MM.1S (cell line): ENCODE measurements around the gene FGGY.

Experiments
- DNase-seq: peaks from one replicate; pipeline ENCODE4 v3.0.0-alpha.2; 2015
- H2AFZ ChIP-seq: fragments of 300-600 bp; sonication (generic); 2 replicates; pipeline ENCODE4 v1.6.0; 2016; ENCODE audit warnings: antibody characterized with exemption, low read length
- H3F3A ChIP-seq: fragments of 300-600 bp; sonication (generic); 2 replicates; pipeline ENCODE4 v1.6.1; 2016; ENCODE audit warnings: mild to moderate bottlenecking, antibody characterized with exemption, low read length, moderate library complexity, mixed read lengths; ENCODE audit not compliant: insufficient read depth
- H3K27ac ChIP-seq: fragments of 300-600 bp; sonication (generic); 2 replicates; pipeline ENCODE4 v1.5.1; 2016; ENCODE audit warnings: mild to moderate bottlenecking, low read length
- H3K27me3 ChIP-seq: fragments of 300-600 bp; sonication (generic); replicated peaks from 2 replicates; pipeline ENCODE4 v1.6.0; 2016; ENCODE audit warnings: low read length; ENCODE audit not compliant: insufficient read depth
- H3K36me3 ChIP-seq: fragments of 300-600 bp; sonication (generic); replicated peaks from 2 replicates; pipeline ENCODE4 v1.6.1; 2016; ENCODE audit warnings: mild to moderate bottlenecking, low read length, mixed read lengths; ENCODE audit not compliant: insufficient read depth
- H3K4me1 ChIP-seq: fragments of 300-600 bp; sonication (generic); 2 replicates; pipeline ENCODE4 v1.6.1; 2016; ENCODE audit warnings: low read length, mixed read lengths
- H3K4me2 ChIP-seq: fragments of 300-600 bp; sonication (generic); 2 replicates; pipeline ENCODE4 v1.6.0; 2016; ENCODE audit warnings: low read depth, low read length
- H3K4me3 ChIP-seq: fragments of 300-600 bp; sonication (generic); 2 replicates; pipeline ENCODE4 v1.5.1; 2016; ENCODE audit warnings: low read length, mixed read lengths
- H3K79me2 ChIP-seq: fragments of 300-600 bp; sonication (generic); 2 replicates; pipeline ENCODE4 v1.6.1; 2016; ENCODE audit warnings: mixed run types, low read length, mixed read lengths
- H3K9ac ChIP-seq: fragments of 300-600 bp; sonication (generic); 2 replicates; pipeline ENCODE4 v1.6.1; 2016; ENCODE audit warnings: low read length, mixed read lengths
- H3K9me2 ChIP-seq: fragments of 300-600 bp; sonication (generic); replicated peaks from 2 replicates; pipeline ENCODE4 v1.6.1; 2016; ENCODE audit warnings: mild to moderate bottlenecking, low read length, mixed read lengths; ENCODE audit not compliant: insufficient read depth
- H3K9me3 ChIP-seq: fragments of 300-600 bp; sonication (generic); replicated peaks from 2 replicates; pipeline ENCODE4 v1.6.1; 2016; ENCODE audit warnings: mild to moderate bottlenecking, low read length, mixed read lengths; ENCODE audit not compliant: insufficient read depth
- H4K20me1 ChIP-seq: fragments of 300-600 bp; sonication (generic); 2 replicates; pipeline ENCODE4 v1.6.1; 2016; ENCODE audit warnings: mild to moderate bottlenecking, low read length, moderate library complexity, mixed read lengths; ENCODE audit not compliant: insufficient read depth
- CTCF ChIP-seq: fragments of 300-600 bp; sonication (generic); IDR thresholded peaks from 2 replicates; pipeline ENCODE4 v1.5.1; 2016; ENCODE audit warnings: antibody characterized with exemption, low read length, mixed read lengths
- EZH2 ChIP-seq: fragments of 300-600 bp; sonication (generic); optimal IDR thresholded peaks from 2 replicates; pipeline ENCODE3; 2017; ENCODE audit warnings: low read depth, mild to moderate bottlenecking, antibody characterized with exemption, low read length, mixed read lengths
- EZH2phosphoT487 ChIP-seq: fragments of 300-600 bp; sonication (generic); IDR thresholded peaks from 2 replicates; pipeline ENCODE4 v1.6.1; 2018; ENCODE audit warnings: antibody characterized with exemption, low read length

The FGGY gene

GRCh38 chr1:59775480-59775879 is 478.6 kb downstream of the FGGY start:
- no peak for TF ChIP-seq EZH2phosphoT487
- no peak for TF ChIP-seq CTCF
- TF ChIP-seq EZH2: no peak
- DNase-seq: no peak

DNA sequence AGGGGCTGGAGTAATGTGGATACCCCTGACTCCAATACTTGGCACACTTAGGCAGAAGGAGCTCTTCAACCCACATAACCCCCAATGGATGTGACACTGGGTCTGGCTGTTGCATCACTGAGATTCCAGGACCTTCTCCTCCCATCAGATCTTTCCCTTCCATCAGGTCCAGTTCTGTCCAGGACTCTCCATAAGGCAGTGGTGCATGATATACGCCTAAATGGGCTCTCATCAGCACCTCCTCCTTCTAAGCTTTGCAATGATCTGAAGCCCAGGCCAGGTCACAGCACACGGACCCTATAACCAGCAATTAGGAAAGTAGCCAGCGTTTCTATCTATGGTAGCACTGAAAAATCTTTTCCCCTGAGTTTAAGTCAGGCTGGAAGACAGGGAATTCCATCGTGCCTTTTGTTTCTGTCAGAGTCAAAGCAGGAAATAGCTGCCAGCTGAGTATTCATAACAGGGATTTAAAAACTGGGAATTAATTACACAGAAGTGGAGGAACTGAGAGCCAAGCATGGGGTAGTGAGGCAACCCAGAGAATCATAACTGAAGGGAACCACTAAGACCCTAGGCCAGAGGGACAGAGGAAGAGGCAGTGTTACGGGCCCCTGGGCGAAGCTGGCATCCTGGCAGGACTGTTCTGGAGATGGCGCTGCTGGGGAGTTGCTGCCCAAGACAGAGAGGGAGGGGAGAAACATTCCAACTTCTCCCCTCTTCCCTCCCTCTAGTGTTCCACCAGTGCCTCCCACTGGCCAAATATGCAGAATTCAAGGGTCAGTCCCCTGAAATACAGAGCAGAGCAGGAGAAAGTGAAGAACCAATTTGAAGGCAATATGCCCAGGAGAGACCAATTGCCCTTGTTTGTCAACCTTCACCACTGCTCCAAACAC is 480.3 kb downstream of the FGGY start:
- Histone ChIP-seq H2AFZ (no peak overlapping the region), H3K27me3 (no peaks in the 10 kb centered on the region), H3K9me3 (no peaks in the 10 kb centered on the region), H3K4me2 (no peak overlapping the region), H3K4me1 (no peaks in the 10 kb centered on the region), H3K27ac (no peak overlapping the region), H3K9me2 (no peaks in the 10 kb centered on the region), H3K36me3 (no peaks in the 10 kb centered on the region), H3K4me3 (no peak overlapping the region), H3F3A (no peaks in the 10 kb centered on the region), H3K9ac (no peak overlapping the region), H4K20me1 (no peaks in the 10 kb centered on the region), H3K79me2 (no peaks in the 10 kb centered on the region)
- TF ChIP-seq EZH2phosphoT487 (no peak), EZH2 (no peak), CTCF (no peak)
- no peak for DNase-seq

More at GRCh38 chr1:59775480-59775879, 478.6 kb downstream of the FGGY start:
- no peaks in the 10 kb centered on the region for H3K36me3 ChIP-seq
- H2AFZ ChIP-seq: no peak overlapping the region
- H3K9ac ChIP-seq: no peak overlapping the region
- no peak overlapping the region for H3K4me3 ChIP-seq
- H3K9me2 ChIP-seq: no peaks in the 10 kb centered on the region
- no peaks in the 10 kb centered on the region for H3K9me3 ChIP-seq
- no peak overlapping the region for H3K4me2 ChIP-seq
- no peaks in the 10 kb centered on the region for H3K79me2 ChIP-seq
- no peaks in the 10 kb centered on the region for H4K20me1 ChIP-seq
- no peaks in the 10 kb centered on the region for H3K4me1 ChIP-seq
- no peaks in the 10 kb centered on the region for H3F3A ChIP-seq
- H3K27me3 ChIP-seq: no peaks in the 10 kb centered on the region
- H3K27ac ChIP-seq: no peak overlapping the region

DNA sequence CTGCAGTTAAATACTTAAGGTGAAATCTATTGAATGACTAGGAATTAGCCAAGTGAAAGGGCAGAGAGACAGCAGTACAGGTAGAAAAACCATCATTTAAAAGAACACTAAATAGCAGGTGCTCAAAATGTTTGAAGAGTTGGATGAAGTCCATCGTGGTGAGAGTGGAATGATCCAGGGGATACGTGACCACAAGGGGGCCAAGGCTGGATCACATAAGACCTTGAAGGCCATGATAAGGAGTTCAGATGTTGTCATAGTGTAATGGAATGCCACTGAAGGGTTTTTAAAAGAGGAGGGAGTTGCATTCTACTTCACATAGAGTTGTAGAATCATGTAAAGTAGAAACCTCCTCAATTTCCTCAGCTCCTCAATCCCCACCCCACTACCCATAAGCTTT is 483.1 kb downstream of the FGGY start:
- no peaks in the 10 kb centered on the region for H3K27me3 ChIP-seq
- no peak for DNase-seq
- H3K4me1 ChIP-seq: no peaks in the 10 kb centered on the region

More for the DNA sequence above, 483.1 kb downstream of the FGGY start:
- no peak overlapping the region for H3K27ac ChIP-seq
- no peaks in the 10 kb centered on the region for H3K36me3 ChIP-seq
- no peaks in the 10 kb centered on the region for H3K79me2 ChIP-seq
- no peaks in the 10 kb centered on the region for H3K9me2 ChIP-seq
- H4K20me1 ChIP-seq: no peaks in the 10 kb centered on the region
- no peak overlapping the region for H3K4me3 ChIP-seq
- no peak overlapping the region for H2AFZ ChIP-seq
- no peak overlapping the region for H3K9ac ChIP-seq
- H3F3A ChIP-seq: no peaks in the 10 kb centered on the region
- TF ChIP-seq EZH2phosphoT487 (no peak), EZH2 (no peak), CTCF (0 out of 2 replicates have a peak, but pooled peaks have one; percentile 5)
- H3K4me2 ChIP-seq: no peak overlapping the region
- no peaks in the 10 kb centered on the region for H3K9me3 ChIP-seq
